Neural progenitor cell (in vitro differentiated cells): ENCODE data around the gene HUWE1. TPM values are rescaled to one million over a fixed set of nuclear protein-coding genes. Genes with fewer than 3 reads are reported as not detected.
"Not testable (repeated sequence)": the region's sequence is repeated elsewhere in the genome, so short reads cannot be mapped to it uniquely, and the experiment has no call there.

ENCODE experiments used
- DNase-seq: peaks from one replicate; pipeline ENCODE4 v3.0.0-alpha.2; 2016; ENCODE audit warnings: low spot score
- H2AFZ ChIP-seq: fragments of 200-600 bp; sonication (generic); replicated peaks from 2 replicates; pipeline ENCODE4 v1.6.1; 2016; ENCODE audit warnings: antibody characterized with exemption
- H3F3A ChIP-seq: fragments of 200-600 bp; sonication (generic); 2 replicates; pipeline ENCODE4 v1.6.1; 2016; ENCODE audit warnings: antibody characterized with exemption, low read depth
- H3K27ac ChIP-seq: fragments of 200-600 bp; sonication (generic); 2 replicates; pipeline ENCODE4 v1.5.1; 2016; ENCODE audit warnings: mild to moderate bottlenecking
- H3K27me3 ChIP-seq: fragments of 200-600 bp; sonication (generic); 2 replicates; pipeline ENCODE4 v1.6.1; 2016; ENCODE audit warnings: mild to moderate bottlenecking, moderate library complexity
- H3K36me3 ChIP-seq: fragments of 200-600 bp; sonication (generic); 2 replicates; pipeline ENCODE4 v1.5.1; 2016
- H3K4me1 ChIP-seq: fragments of 200-600 bp; sonication (generic); 2 replicates; pipeline ENCODE4 v1.6.1; 2016; ENCODE audit warnings: mixed run types
- H3K4me2 ChIP-seq: fragments of 200-600 bp; sonication (generic); 2 replicates; pipeline ENCODE4 v1.6.1; 2016
- H3K4me3 ChIP-seq: fragments of 200-600 bp; sonication (generic); 2 replicates; pipeline ENCODE4 v1.5.1; 2016
- H3K79me2 ChIP-seq: fragments of 200-600 bp; sonication (generic); 2 replicates; pipeline ENCODE4 v1.6.1; 2016; ENCODE audit warnings: low read depth
- H3K9ac ChIP-seq: fragments of 200-600 bp; sonication (generic); 2 replicates; pipeline ENCODE4 v1.6.1; 2016
- H3K9me3 ChIP-seq: fragments of 200-600 bp; sonication (generic); 2 replicates; pipeline ENCODE4 v1.5.1; 2016; ENCODE audit warnings: low read depth
- H4K20me1 ChIP-seq: fragments of 200-600 bp; sonication (generic); 2 replicates; pipeline ENCODE4 v1.6.1; 2016; ENCODE audit warnings: low read depth
- H3K27ac Mint-ChIP-seq: 3 replicates; pipeline ENCODE4 v1.8.0; 2021; ENCODE audit warnings: mixed read lengths
- H3K27me3 Mint-ChIP-seq: 2 replicates; pipeline ENCODE4 v1.8.0; 2022; ENCODE audit warnings: low read depth, mild to moderate bottlenecking, inconsistent platforms, moderate library complexity, mixed read lengths; ENCODE audit not compliant: insufficient read depth
- H3K36me3 Mint-ChIP-seq: 3 replicates; pipeline ENCODE4 v1.8.0; 2021; ENCODE audit warnings: mixed read lengths
- H3K4me1 Mint-ChIP-seq: 3 replicates; pipeline ENCODE4 v1.8.0; 2021; ENCODE audit warnings: mixed read lengths
- H3K4me3 Mint-ChIP-seq: 3 replicates; pipeline ENCODE4 v1.8.0; 2021; ENCODE audit warnings: mild to moderate bottlenecking, moderate library complexity, mixed read lengths
- H3K9me3 Mint-ChIP-seq: 3 replicates; pipeline ENCODE4 v1.8.0; 2020; ENCODE audit warnings: mixed read lengths
- CTCF ChIP-seq: fragments of 200-600 bp; sonication (generic); IDR thresholded peaks from 2 replicates; pipeline ENCODE4 v1.5.1; 2017; ENCODE audit warnings: antibody characterized with exemption, mild to moderate bottlenecking
- EZH2 ChIP-seq: fragments of 200-600 bp; sonication (generic); IDR thresholded peaks from 2 replicates; pipeline ENCODE4 v1.6.1; 2017; ENCODE audit warnings: antibody characterized with exemption, mild to moderate bottlenecking, moderate library complexity
- EZH2phosphoT487 ChIP-seq: fragments of 200-600 bp; sonication (generic); IDR thresholded peaks from 2 replicates; pipeline ENCODE4 v1.6.1; 2017; ENCODE audit warnings: antibody characterized with exemption
- total RNA-seq: library from RNA; depleted of rRNA; stranded (reverse); fragments of >200 nt; gene quantifications from 2 replicates; pipeline ENCODE4 v1.2.3, GENCODE V29; 2015; ENCODE audit warnings: low replicate concordance

The HUWE1 gene
- total RNA-seq, 1 donor from 2014 or later = 149 TPM

GRCh38 chrX:53526999-53527398 is 159.5 kb downstream of the HUWE1 start:
- Mint-ChIP-seq H3K36me3 (peaks cover 3% of the 10 kb centered on the region), H3K4me3 (no peak overlapping the region), H3K9me3 (peaks cover 35% of the 10 kb centered on the region), H3K27me3 (peaks cover 5% of the 10 kb centered on the region), H3K27ac (no peak overlapping the region), H3K4me1 (no peaks in the 10 kb centered on the region)
- Histone ChIP-seq H2AFZ (no peak overlapping the region), H3K9me3 (no peaks in the 10 kb centered on the region), H4K20me1 (no peaks in the 10 kb centered on the region), H3K4me1 (no peaks in the 10 kb centered on the region), H3K4me3 (no peak overlapping the region), H3K79me2 (no peaks in the 10 kb centered on the region), H3K4me2 (no peak overlapping the region), H3K9ac (no peak overlapping the region), H3K27me3 (no peaks in the 10 kb centered on the region), H3K36me3 (no peaks in the 10 kb centered on the region), H3F3A (no peaks in the 10 kb centered on the region), H3K27ac (no peak overlapping the region)
- DNase-seq = no peak
- TF ChIP-seq EZH2 = no peak
- no peak for TF ChIP-seq CTCF
- no peak for TF ChIP-seq EZH2phosphoT487

- H3K79me2 ChIP-seq = no peaks in the 10 kb centered on the region
- no peak overlapping the region for H2AFZ ChIP-seq
- no peaks in the 10 kb centered on the region for H3K36me3 ChIP-seq
- DNase-seq = no peak
- H3F3A ChIP-seq = no peaks in the 10 kb centered on the region
- no peak overlapping the region for H3K4me3 Mint-ChIP-seq
- no peaks in the 10 kb centered on the region for H3K4me1 Mint-ChIP-seq
- H3K9ac ChIP-seq = no peak overlapping the region
- no peaks in the 10 kb centered on the region for H3K27me3 ChIP-seq
- no peaks in the 10 kb centered on the region for H4K20me1 ChIP-seq
- H3K9me3 ChIP-seq = no peaks in the 10 kb centered on the region
- H3K4me3 ChIP-seq = no peak overlapping the region
- no peak for TF ChIP-seq CTCF
- no peak for TF ChIP-seq EZH2phosphoT487
- no peak for TF ChIP-seq EZH2
- H3K27ac Mint-ChIP-seq = no peak overlapping the region
- no peak overlapping the region for H3K27ac ChIP-seq
- H3K4me1 ChIP-seq = no peaks in the 10 kb centered on the region
- H3K36me3 Mint-ChIP-seq = no peaks in the 10 kb centered on the region
- no peak overlapping the region for H3K4me2 ChIP-seq
- H3K9me3 Mint-ChIP-seq = peaks cover 9% of the 10 kb centered on the region
- peaks cover 8% of the 10 kb centered on the region for H3K27me3 Mint-ChIP-seq
These were observed 175.2 kb downstream of the HUWE1 start for GRCh38 chrX:53511322-53511721.

- H3K27me3 ChIP-seq, H3K9me3 Mint-ChIP-seq, H3K4me1 Mint-ChIP-seq, H3K9me3 ChIP-seq, H3K4me2 ChIP-seq, H3K4me3 Mint-ChIP-seq, H3K4me3 ChIP-seq, H3K79me2 ChIP-seq, H3K36me3 Mint-ChIP-seq, DNase-seq, H3K9ac ChIP-seq, H2AFZ ChIP-seq, H3F3A ChIP-seq, H3K27ac Mint-ChIP-seq, H3K36me3 ChIP-seq, H3K4me1 ChIP-seq, H3K27me3 Mint-ChIP-seq, H4K20me1 ChIP-seq, H3K27ac ChIP-seq: not testable (repeated sequence)
These were observed 182.5 kb downstream of the HUWE1 start for GRCh38 chrX:53504035-53504434.

GRCh38 chrX:53494436-53494835 is 192.1 kb downstream of the HUWE1 start:
- Mint-ChIP-seq H3K4me3 (no peak overlapping the region), H3K9me3 (peaks cover 6% of the 10 kb centered on the region), H3K4me1 (no peaks in the 10 kb centered on the region), H3K36me3 (no peaks in the 10 kb centered on the region), H3K27me3 (peaks cover 3% of the 10 kb centered on the region), H3K27ac (no peak overlapping the region)
- H3K4me3 ChIP-seq = no peak overlapping the region
- no peak overlapping the region for H3K4me2 ChIP-seq
- no peaks in the 10 kb centered on the region for H3K27me3 ChIP-seq
- H3K9me3 ChIP-seq = no peaks in the 10 kb centered on the region
- H3K79me2 ChIP-seq = no peaks in the 10 kb centered on the region
- H3K9ac ChIP-seq = no peak overlapping the region
- TF ChIP-seq EZH2phosphoT487 = no peak
- TF ChIP-seq EZH2 = no peak
- no peak for TF ChIP-seq CTCF
- H3K36me3 ChIP-seq = no peaks in the 10 kb centered on the region
- H3F3A ChIP-seq = no peaks in the 10 kb centered on the region
- no peak for DNase-seq
- no peak overlapping the region for H2AFZ ChIP-seq
- no peaks in the 10 kb centered on the region for H3K4me1 ChIP-seq
- no peak overlapping the region for H3K27ac ChIP-seq
- no peaks in the 10 kb centered on the region for H4K20me1 ChIP-seq
